ENCODE measurements around the gene DLGAP1.

DNA sequence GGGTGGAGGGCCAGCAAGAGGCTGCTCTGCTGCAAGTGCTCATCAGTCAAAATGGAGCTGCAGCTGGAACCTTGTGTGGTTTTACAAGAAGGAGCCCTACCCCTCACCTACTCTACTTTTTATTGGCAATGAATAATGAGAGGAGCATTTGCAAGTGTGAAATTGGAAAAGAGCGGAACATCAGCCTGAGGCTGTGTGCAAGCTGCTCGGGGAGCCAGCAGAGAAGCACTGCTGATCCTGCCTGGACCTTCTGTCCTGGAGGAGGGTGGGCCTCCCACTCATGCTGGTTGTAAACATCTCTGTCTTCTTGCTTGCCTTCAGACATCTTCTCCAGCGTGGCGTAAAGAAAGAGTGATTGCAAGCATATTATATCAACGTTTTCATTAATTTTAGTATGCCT is 256.2 kb downstream of the DLGAP1 start:
- TF ChIP-seq POLR2A (IDR thresholded peaks at IDR 0.05; ENCODE audit: low read length), result no peak
- TF ChIP-seq GATA1 (IDR thresholded peaks at IDR 0.05; ENCODE audit: low read depth, low read length), result no peak

All from erythroblast (primary cell).